GM19193 (cell line): ENCODE data around the gene LIMA1.

Experiments used
- POLR2A ChIP-seq: IDR thresholded peaks from 4 replicates; pipeline ENCODE4 v1.6.1; 2011; ENCODE audit not compliant: insufficient read depth, insufficient read length; ENCODE audit errors: extremely low read depth

LIMA1 gene

DNA sequence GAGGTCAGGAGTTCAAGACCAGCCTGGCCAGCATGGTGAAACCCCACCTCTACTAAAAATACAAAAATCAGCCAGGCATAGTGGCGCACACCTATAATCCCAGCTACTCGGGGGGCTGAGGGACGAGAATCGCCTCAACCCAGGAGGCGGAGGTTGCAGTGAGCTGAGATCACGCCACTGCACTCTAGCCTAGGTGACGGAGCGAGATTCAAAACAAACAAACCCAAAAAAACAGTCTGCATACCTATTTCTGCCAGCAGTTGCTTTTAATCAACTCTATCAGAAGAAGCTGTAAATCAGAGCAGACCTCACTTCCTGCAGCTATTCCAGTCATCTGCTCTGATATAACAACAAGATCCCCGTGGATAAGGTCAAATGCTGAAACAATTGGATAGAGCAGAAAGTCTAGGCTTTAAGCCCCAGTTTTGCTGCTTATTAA is 50.5 kb downstream of the LIMA1 start:
- TF ChIP-seq POLR2A: no peak

- no peak for TF ChIP-seq POLR2A
These were observed 51.1 kb downstream of the LIMA1 start for GRCh38 chr12:50232206-50232605.

DNA sequence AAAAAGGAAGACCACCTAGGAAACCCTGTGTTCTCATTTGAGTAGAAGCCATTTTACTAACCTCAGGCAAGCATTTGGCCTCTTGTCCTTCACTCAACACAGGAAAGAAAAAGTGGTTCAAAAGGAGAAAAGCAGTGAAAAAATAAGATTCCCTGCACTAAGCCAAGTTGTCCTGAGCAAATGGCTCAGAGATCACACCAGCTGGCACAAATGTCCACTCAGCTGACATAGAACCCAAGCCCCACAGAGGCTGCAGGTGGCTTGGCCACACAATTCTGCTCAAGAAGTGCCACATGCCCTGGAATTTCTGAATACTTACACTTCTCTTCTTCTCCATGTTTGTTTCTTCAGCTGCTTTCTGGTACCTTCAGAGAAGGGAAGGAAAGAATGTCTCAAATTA is 52.0 kb downstream of the LIMA1 start:
- no peak for TF ChIP-seq POLR2A

- TF ChIP-seq POLR2A: no peak
These were observed 53.1 kb downstream of the LIMA1 start for GRCh38 chr12:50230217-50230616.

DNA sequence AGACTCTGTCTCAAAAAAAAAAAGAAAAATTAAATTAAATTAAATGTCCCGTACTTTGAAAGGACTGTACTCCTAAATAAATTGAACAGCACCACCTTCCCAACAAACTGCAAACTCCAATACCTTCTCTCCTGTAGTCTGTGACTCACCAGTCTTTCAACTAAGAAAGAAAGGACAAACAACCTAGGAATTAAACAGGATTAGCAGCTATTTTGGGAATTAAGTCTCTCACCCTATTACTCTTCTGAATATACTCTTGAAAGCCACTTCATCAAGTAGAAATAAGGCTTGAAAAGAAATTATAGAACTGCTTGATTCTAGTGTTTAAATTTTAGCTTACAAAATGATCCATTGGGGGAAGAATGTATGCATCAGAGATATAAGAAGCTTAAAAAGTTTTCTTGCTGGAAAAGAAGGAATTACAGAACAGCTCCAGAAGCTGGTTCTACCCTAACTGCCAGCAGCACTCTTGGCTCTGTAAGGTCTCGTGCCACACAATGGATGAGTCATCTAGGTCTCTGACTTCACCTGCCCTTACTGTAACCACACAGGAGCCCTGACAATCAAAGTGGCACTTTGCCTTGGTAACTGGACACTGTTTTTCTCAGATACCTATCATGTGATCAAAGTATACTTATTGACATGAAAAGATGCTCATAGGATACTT is 59.2 kb downstream of the LIMA1 start:
- no peak for TF ChIP-seq POLR2A

DNA sequence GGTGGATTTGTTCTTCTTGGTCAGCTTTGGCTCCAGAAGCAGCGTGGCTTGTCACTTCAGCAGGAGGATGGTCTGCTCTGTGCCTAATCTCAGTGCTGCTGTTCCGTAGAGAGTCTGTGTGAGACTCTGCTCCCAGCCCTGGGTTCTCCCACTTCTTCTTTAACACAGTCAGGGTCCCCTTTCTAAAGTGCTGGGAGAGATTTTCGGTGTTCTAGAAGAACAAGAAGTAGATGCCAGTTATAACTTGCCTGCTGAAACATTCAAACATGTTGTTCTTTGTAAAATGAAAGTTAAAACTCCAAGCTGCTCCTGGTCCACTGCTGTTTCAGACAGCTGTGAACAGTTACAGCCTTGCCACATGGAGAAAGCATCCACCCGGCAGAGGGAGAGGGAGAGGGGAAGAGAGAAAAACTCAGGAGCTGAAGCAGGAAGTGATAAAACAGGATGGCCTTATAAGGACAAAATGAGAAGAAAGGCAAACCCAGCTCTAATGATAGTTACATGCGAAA is 61.0 kb downstream of the LIMA1 start:
- peak; percentile 23 for TF ChIP-seq POLR2A

GRCh38 chr12:50221228-50222008 is 61.9 kb downstream of the LIMA1 start:
- TF ChIP-seq POLR2A: peak; percentile 53

GRCh38 chr12:50220363-50220995 is 62.8 kb downstream of the LIMA1 start:
- TF ChIP-seq POLR2A: no peak

DNA sequence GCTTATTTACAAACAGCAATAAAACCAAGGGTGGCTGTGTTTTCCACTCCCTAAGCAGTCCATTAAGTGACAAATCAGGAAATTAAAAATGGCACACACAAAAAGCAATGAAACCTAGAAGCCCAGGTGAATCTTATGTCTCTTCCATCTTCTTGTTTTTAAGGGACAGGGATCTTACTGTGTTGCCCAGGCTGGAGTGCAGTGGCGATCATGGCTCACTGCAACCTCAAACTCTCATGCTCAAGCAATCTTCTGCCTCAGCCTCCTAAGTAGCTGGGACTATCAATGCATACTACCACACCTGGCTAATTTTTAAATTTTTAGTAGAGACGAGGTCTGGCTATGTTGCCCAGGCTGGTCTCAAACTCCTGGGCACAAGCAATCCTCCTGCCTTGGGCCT is 63.8 kb downstream of the LIMA1 start:
- TF ChIP-seq POLR2A: no peak

DNA sequence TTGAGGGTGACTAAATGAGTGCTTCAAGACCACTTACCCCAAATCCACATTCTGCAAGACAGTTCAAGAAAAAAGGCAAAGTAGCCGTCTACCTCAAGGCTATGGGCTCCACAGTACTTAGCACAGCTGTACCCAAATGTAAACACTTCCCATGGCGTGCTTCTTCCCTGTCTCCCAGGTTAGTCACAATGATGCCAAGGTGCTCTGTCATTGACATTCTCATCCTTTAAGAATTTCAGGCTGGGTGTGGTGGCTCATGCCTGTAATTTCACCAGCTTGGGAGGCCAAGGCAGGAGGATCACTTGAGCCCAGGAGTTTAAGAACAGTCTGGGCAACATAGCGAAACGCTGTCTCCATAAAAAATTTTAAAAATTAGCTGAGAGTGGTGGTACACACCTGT is 64.9 kb downstream of the LIMA1 start:
- no peak for TF ChIP-seq POLR2A

- TF ChIP-seq POLR2A: no peak
These were observed 66.1 kb downstream of the LIMA1 start for GRCh38 chr12:50217202-50217601.

DNA sequence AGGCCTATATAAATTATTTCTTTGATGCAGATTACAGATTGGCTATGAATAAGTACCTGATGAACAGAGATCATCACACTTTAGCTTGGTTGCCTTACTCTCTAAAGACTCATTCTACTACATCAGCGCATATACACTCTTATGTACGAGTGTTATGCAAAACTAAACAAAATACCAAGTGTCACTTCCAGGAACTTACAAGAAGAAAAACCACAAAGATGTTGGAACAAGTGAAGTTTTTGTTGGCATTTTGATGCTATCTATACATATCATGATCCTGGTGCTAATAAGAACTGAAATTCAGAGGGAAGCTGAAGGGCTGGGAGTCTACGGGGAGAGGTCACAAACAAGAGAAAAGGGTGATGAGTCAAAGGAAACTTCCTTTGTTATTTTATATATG is 68.3 kb downstream of the LIMA1 start:
- no peak for TF ChIP-seq POLR2A

GRCh38 chr12:50214018-50214417 is 69.3 kb downstream of the LIMA1 start:
- no peak for TF ChIP-seq POLR2A

- no peak for TF ChIP-seq POLR2A
These were observed 69.9 kb downstream of the LIMA1 start for GRCh38 chr12:50213439-50213838.

DNA sequence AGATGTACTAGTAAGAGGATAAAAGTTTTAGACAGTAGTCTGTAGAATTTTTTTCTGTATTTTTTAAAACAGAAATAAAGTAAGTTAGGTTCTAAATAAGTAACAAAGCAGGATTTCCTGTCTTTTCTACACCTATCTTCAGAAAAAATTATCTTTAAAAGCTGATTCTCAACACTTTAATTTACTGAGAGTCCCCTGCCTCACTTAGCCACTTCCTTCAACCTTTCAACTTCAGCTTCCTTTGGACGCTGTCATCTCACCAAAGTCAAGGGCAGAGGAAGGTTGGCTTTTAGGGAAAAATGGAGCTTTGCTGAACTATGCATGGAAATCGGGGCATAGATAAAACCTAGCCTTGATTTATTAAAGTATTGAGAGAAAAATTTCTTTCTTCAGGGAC is 71.3 kb downstream of the LIMA1 start:
- TF ChIP-seq POLR2A: no peak
